ENCODE results near the gene P2RX2.

P2RX2 gene

GRCh38 chr12:132579744-132580143 is 38.8 kb upstream of the P2RX2 start:
- no peak overlapping the region for H3K4me3 Mint-ChIP-seq
- no peak overlapping the region for H3K27ac Mint-ChIP-seq
- no peaks in the 10 kb centered on the region for H3K36me3 Mint-ChIP-seq
- H3K9me3 Mint-ChIP-seq (ENCODE audit: low read depth), result no peaks in the 10 kb centered on the region
- H3K27me3 Mint-ChIP-seq, result no peaks in the 10 kb centered on the region
- H3K4me1 Mint-ChIP-seq (ENCODE audit: low read depth), result no peaks in the 10 kb centered on the region

DNA sequence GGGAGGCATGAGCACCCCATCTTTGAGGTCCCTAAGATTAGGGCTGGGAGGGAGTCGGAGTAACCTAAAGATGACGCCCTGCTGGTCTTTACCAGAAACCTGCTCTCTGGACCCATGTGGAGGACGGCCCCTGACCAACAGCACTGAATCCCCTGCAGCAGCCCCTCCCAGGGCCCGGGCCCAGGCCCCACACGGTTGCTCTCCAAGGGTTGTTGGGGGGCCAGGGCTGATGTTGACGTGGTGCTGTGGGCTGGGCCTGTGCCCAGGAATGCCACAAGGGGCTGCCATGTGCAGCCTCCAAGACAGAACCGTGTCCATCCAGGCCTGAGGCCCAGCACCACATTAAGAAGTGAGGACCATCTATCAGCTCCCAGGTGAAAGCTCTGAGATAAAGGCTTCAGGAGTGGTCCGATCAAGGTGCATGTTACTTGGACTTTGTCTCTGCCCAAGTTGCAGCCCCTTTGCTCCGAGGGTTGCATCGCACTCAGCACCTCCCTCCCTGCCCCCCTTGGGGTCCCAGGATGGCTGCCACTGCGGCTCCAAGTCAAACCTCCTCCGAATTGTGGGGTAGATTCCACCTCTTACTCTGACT is 37.8 kb upstream of the P2RX2 start:
- no peaks in the 10 kb centered on the region for H3K9me3 Mint-ChIP-seq (ENCODE audit: low read depth)
- no peak overlapping the region for H3K4me3 Mint-ChIP-seq
- H3K4me1 Mint-ChIP-seq (ENCODE audit: low read depth), result no peaks in the 10 kb centered on the region
- no peaks in the 10 kb centered on the region for H3K27me3 Mint-ChIP-seq
- H3K36me3 Mint-ChIP-seq, result no peaks in the 10 kb centered on the region
- H3K27ac Mint-ChIP-seq, result no peak overlapping the region

DNA sequence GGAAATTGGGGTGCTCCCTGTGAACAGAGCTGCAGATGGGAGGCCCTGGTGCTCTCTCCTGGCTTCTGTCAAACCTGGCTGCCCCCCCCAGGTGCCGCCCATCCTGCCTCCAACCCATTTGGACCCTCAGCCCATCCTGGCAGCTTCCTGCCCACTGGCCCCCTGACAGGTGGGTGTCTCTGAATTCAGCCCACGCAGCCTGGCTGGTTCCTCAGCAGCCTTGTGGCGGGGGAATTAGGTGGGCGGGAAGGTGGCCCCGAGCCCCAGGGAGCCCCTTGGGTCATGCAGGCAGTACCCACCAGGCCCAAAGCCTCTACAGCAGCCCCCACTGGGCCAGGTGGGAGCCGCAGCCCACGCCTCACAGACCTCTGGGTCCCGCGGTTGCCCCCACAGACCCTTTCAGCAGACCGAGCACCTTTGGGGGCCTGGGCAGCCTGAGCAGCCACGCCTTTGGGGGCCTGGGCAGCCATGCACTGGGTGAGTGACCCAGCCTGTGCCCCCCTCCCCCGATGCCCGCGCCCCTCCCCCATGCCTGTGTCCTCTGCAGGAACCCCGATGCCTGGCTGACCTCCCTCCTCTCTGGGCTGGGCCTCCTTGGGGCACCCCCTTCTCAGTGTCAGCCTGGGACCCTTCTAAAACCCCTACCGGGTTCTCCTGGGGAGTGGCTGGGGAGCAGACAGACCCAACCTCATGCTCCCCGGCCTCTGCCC is 37.1 kb upstream of the P2RX2 start:
- Mint-ChIP-seq H3K9me3 (ENCODE audit: low read depth) (no peaks in the 10 kb centered on the region), H3K36me3 (no peaks in the 10 kb centered on the region), H3K4me3 (no peak overlapping the region), H3K27ac (no peak overlapping the region), H3K4me1 (ENCODE audit: low read depth) (no peaks in the 10 kb centered on the region), H3K27me3 (no peaks in the 10 kb centered on the region)

DNA sequence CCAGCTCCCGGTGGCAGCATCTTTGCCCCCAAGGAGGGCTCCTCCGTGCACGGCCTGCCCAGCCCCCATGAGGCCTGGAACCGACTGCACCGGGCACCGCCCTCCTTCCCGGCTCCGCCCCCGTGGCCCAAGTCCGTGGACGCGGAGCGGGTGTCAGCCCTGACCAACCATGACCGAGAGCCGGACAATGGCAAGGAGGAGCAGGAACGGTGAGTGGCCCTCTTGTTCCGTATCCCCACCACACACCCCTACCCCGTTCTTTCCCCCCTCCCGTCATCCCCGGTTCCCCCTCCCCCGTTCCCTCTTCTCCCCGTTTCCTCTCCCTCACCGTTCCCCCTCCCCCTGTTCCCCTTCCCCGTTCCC is 36.5 kb upstream of the P2RX2 start:
- Mint-ChIP-seq H3K27me3 (no peaks in the 10 kb centered on the region), H3K36me3 (no peaks in the 10 kb centered on the region), H3K4me1 (ENCODE audit: low read depth) (no peaks in the 10 kb centered on the region), H3K4me3 (no peak overlapping the region), H3K9me3 (ENCODE audit: low read depth) (no peaks in the 10 kb centered on the region), H3K27ac (no peak overlapping the region)

DNA sequence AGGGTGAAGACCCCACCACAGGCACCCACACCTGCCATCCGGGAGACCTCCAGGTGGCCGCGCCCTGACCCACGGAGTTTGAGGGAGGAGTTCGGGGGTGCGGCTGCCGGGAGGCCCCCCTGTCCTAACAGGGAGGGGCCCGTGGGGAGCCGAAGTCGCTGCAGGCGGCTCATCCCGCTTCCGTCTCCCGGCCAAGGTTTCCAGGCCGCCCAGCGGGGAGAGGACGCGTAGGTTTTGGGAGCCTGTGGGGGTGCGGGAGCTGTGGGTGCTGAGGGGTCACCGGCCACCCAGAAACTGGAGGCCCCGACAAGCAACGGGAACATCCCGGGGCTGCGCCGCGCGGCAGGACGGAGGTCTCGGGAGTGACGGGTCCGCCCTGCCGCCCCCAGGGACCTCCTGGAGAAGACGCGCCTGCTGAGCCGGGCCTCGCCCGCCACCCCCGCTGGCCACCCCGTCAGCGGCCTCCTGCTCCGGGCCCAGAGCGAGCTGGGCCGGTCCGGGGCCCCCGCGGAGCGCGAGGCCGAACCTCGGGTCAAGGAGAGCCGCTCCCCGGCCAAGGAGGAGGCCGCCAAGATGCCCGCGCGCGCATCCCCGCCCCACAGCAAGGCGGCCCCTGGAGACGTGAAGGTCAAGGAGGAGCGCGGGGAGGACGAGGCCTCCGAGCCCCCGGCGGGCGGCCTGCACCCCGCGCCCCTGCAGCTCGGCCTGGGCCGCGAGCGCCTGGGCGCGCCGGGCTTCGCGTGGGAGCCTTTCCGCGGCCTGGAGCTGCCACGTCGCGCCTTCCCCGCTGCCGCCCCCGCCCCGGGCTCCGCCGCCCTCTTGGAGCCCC is 35.8 kb upstream of the P2RX2 start:
- Mint-ChIP-seq H3K36me3 (no peaks in the 10 kb centered on the region), H3K27ac (no peak overlapping the region), H3K9me3 (ENCODE audit: low read depth) (no peaks in the 10 kb centered on the region), H3K4me3 (no peak overlapping the region), H3K4me1 (ENCODE audit: low read depth) (no peaks in the 10 kb centered on the region), H3K27me3 (no peaks in the 10 kb centered on the region)

DNA sequence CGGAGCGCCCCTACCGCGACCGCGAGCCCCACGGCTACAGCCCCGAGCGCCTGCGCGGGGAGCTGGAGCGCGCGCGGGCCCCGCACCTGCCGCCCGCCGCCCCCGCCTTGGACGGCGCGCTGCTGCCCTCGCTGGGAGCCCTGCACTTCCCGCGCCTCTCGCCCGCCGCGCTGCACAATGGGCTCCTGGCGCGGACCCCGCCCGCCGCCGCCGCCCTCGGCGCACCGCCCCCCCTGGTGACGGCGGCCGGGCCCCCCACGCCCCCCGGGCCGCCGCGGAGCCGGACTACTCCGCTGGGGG is 35.2 kb upstream of the P2RX2 start:
- no peak overlapping the region for H3K4me3 Mint-ChIP-seq
- H3K4me1 Mint-ChIP-seq (ENCODE audit: low read depth), result no peaks in the 10 kb centered on the region
- no peak overlapping the region for H3K27ac Mint-ChIP-seq
- no peaks in the 10 kb centered on the region for H3K36me3 Mint-ChIP-seq
- no peaks in the 10 kb centered on the region for H3K9me3 Mint-ChIP-seq (ENCODE audit: low read depth)
- H3K27me3 Mint-ChIP-seq, result no peaks in the 10 kb centered on the region

DNA sequence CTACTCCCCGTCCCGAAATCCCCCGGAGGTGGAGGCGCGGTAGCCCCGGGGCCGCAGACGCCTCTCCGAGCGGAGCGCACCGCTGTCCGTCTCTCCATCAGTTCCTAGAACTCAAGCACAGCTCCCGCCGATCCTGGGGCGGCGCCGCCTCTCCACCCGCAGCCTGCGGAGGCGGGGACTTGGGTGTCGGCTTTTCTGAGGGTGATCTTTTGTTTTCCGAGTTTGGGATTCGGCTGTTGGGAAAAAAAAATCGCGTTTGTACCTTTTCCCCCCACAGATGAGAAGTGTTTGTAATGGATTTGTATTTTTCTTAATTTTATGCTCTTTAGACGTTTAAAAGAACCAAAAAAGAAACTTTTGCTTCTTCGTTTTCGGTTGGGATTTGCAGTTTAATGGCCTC is 34.8 kb upstream of the P2RX2 start:
- Mint-ChIP-seq H3K27me3 (no peaks in the 10 kb centered on the region), H3K4me3 (no peak overlapping the region), H3K36me3 (no peaks in the 10 kb centered on the region), H3K27ac (no peak overlapping the region), H3K9me3 (ENCODE audit: low read depth) (no peaks in the 10 kb centered on the region), H3K4me1 (ENCODE audit: low read depth) (no peaks in the 10 kb centered on the region)

GRCh38 chr12:132584429-132584828 is 34.1 kb upstream of the P2RX2 start:
- no peaks in the 10 kb centered on the region for H3K27me3 Mint-ChIP-seq
- H3K27ac Mint-ChIP-seq, result no peak overlapping the region
- H3K36me3 Mint-ChIP-seq, result no peaks in the 10 kb centered on the region
- H3K4me3 Mint-ChIP-seq, result no peak overlapping the region
- H3K4me1 Mint-ChIP-seq (ENCODE audit: low read depth), result no peaks in the 10 kb centered on the region
- H3K9me3 Mint-ChIP-seq (ENCODE audit: low read depth), result no peaks in the 10 kb centered on the region

GRCh38 chr12:132585177-132585576 is 33.4 kb upstream of the P2RX2 start:
- H3K9me3 Mint-ChIP-seq (ENCODE audit: low read depth), result no peaks in the 10 kb centered on the region
- H3K27me3 Mint-ChIP-seq, result no peaks in the 10 kb centered on the region
- no peaks in the 10 kb centered on the region for H3K4me1 Mint-ChIP-seq (ENCODE audit: low read depth)
- no peak overlapping the region for H3K4me3 Mint-ChIP-seq
- no peak overlapping the region for H3K27ac Mint-ChIP-seq
- H3K36me3 Mint-ChIP-seq, result no peaks in the 10 kb centered on the region

DNA sequence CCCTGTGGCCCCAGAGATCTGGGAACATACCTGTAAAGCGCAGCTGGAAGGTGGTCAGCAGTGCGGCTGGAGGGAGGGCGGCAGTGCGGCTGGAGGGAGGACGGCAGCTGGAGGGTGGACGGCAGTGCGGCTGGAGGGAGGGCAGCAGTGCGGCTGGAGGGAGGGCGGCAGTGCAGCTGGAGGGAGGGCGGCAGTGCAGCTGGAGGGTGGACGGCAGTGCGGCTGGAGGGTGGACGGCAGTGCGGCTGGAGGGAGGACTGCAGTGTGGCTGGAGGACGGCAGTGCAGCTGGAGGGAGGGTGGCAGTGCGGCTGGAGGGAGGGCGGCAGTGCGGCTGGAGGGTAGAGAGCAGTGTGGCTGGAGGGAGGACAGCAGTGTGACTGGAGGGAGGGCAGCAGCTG is 31.6 kb upstream of the P2RX2 start:
- no peaks in the 10 kb centered on the region for H3K27me3 Mint-ChIP-seq
- H3K4me1 Mint-ChIP-seq (ENCODE audit: low read depth), result no peaks in the 10 kb centered on the region
- H3K36me3 Mint-ChIP-seq, result no peaks in the 10 kb centered on the region
- H3K27ac Mint-ChIP-seq, result no peak overlapping the region
- H3K9me3 Mint-ChIP-seq (ENCODE audit: low read depth), result no peaks in the 10 kb centered on the region
- H3K4me3 Mint-ChIP-seq, result no peak overlapping the region

GRCh38 chr12:132587781-132588180 is 30.8 kb upstream of the P2RX2 start:
- H3K36me3 Mint-ChIP-seq, result no peaks in the 10 kb centered on the region
- H3K9me3 Mint-ChIP-seq (ENCODE audit: low read depth), result no peaks in the 10 kb centered on the region
- no peak overlapping the region for H3K4me3 Mint-ChIP-seq
- H3K27me3 Mint-ChIP-seq, result no peaks in the 10 kb centered on the region
- H3K27ac Mint-ChIP-seq, result no peak overlapping the region
- H3K4me1 Mint-ChIP-seq (ENCODE audit: low read depth), result no peaks in the 10 kb centered on the region

GRCh38 chr12:132588319-132588718 is 30.3 kb upstream of the P2RX2 start:
- no peaks in the 10 kb centered on the region for H3K4me1 Mint-ChIP-seq (ENCODE audit: low read depth)

DNA sequence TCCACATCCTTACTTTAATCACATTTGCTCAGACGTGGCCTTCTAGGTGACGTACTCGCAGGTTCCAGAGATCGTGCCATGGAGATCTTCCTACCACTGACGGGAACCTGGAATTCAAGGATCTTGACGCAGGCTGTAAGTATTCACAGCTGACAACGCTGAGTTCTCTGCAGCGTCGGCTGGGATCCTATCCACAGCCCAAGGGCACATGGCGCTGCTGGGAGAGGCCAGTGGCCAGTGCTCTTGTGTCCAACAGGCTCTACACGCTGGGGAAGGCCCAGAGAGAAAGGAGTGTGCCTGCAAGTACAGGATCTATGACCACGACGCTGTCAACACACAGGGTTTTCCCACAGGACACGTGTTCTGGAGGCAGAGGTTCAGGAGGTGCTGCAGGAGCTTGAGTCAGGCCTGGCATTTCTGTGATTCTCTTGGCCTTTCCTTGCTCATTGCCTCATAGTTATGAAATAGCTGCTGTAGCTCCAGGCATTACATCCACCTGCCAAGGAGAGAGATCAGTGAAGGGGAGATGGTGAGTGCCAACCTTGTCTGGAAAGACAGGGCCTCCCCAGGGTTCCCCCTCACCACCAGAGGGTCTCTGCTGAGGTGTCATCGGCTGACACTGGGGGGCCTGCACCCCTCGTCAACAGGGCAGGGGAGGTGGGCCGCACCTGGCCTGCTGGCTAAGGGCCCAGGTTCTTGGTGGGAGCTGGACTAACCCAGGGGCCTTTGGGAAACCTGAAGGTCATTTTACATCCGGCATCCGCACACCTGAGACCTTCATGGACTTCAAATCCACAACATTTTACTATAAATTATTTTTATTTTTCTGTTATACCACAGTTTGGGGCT is 29.5 kb upstream of the P2RX2 start:
- H3K4me1 Mint-ChIP-seq (ENCODE audit: low read depth), result peaks cover 2% of the 10 kb centered on the region
- no peaks in the 10 kb centered on the region for H3K9me3 Mint-ChIP-seq (ENCODE audit: low read depth)
- no peak overlapping the region for H3K27ac Mint-ChIP-seq
- H3K27me3 Mint-ChIP-seq, result peaks cover 4% of the 10 kb centered on the region
- no peak overlapping the region for H3K4me3 Mint-ChIP-seq
- H3K36me3 Mint-ChIP-seq, result no peaks in the 10 kb centered on the region

More at GRCh38 chr12:132588319-132588718, 30.3 kb upstream of the P2RX2 start:
- H3K4me3 Mint-ChIP-seq, result no peak overlapping the region
- no peaks in the 10 kb centered on the region for H3K27me3 Mint-ChIP-seq
- H3K36me3 Mint-ChIP-seq, result no peaks in the 10 kb centered on the region
- no peak overlapping the region for H3K27ac Mint-ChIP-seq
- H3K9me3 Mint-ChIP-seq (ENCODE audit: low read depth), result no peaks in the 10 kb centered on the region

- Mint-ChIP-seq H3K4me3 (no peak overlapping the region), H3K27me3 (peaks cover 14% of the 10 kb centered on the region), H3K9me3 (ENCODE audit: low read depth) (no peaks in the 10 kb centered on the region), H3K4me1 (ENCODE audit: low read depth) (peaks cover 2% of the 10 kb centered on the region), H3K27ac (no peak overlapping the region), H3K36me3 (no peaks in the 10 kb centered on the region)
Observed at GRCh38 chr12:132591107-132591935, 27.3 kb upstream of the P2RX2 start.

Data from activated naive CD8-positive, alpha-beta T cell (primary cell).